ENCODE measurements around the gene ZNF280B.
"Not testable (repeated sequence)": the region's sequence is repeated elsewhere in the genome, so short reads cannot be mapped to it uniquely, and the experiment has no call there.

Gene ZNF280B

DNA sequence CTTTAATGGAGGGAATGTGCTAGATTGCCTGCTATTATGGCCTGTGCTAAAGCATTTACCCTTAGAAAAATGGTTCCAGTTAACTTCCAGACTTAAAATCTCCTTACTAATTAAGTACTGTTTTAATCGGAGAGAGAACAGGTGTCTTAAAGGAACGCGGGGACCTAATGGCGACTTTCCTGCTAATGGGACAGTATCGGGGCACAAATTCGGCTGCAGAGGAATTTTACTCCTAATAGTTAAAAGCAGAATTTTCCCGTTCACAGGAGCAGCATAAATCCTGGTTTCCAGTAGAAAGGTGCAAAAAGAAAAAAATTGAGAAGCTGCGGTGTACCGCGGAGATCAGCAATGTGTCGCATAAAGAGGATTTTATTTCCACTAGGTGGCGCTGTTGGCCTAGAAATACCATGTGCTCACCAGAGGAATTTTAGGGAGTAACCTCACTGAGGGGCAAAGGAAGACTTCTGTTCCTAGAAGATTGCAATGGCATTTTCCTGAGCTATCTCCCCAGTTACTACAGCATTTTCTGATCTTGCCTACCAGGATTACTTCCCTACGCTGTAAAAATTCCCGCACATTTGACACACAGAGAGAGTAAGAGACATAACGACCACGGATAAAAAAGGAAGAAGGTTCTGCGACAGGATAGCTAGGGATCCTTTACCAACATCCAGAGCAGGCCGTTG is 44.5 kb downstream of the ZNF280B start:
- no peak for DNase-seq (ENCODE audit: low read depth, low spot score)

DNA sequence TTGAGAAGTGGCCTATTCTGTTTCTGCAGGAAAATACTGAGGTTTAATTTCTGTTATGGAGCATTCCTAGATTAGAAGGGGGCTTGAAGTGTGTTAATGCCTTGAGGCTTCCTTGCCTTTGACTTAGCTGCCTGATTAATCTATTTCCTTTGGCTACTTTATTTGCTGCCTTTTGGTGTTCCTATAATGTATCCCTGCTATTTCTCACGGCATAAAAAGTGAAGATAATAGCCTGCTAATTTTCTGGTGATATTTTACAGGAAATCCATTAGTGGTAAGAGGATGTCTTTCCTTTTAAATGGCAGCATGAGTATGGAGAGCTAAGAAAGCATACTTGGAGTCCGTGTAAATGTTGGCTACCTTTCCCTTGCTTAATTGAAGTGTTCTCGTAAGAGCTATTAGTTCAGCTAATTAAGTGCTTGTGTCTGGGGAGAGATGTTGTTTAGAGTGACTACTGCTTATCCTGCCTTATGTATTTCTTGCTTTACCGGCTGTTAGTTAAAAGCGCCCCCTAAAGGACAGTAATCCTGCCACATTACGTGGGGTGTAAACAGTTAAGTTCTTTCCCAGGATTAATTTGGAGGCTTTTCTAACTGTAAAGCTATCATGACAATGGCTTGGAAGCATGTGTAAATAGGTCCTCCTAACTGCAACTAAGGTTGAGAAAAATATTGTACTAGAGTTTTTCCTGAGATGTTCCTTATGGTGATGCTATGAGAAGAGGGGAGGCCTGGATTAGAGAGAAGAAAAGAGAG is 45.6 kb downstream of the ZNF280B start:
- DNase-seq (ENCODE audit: low read depth, low spot score) = no peak

- DNase-seq (ENCODE audit: low read depth, low spot score) = no peak
These were observed 47.0 kb downstream of the ZNF280B start for GRCh38 chr22:22461583-22461982.

DNA sequence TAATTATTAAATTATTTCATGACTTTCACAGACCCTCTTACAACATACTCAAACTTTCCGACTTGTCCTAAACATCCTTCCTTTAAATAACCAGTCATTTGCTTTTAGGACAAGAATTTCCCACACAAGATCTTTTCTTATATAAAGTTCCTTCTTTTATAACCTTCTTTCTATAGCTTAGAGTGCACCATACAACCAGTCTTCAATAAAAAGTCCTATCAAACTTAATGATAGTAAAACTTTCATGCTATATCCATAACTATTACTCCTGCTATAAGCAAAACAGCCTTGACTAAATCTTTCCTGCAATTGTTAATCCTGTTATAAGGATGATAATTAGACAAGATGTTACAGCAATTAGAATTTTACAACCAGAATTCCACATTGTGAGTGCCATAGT is 47.4 kb downstream of the ZNF280B start:
- DNase-seq (ENCODE audit: low read depth, low spot score) = no peak

DNA sequence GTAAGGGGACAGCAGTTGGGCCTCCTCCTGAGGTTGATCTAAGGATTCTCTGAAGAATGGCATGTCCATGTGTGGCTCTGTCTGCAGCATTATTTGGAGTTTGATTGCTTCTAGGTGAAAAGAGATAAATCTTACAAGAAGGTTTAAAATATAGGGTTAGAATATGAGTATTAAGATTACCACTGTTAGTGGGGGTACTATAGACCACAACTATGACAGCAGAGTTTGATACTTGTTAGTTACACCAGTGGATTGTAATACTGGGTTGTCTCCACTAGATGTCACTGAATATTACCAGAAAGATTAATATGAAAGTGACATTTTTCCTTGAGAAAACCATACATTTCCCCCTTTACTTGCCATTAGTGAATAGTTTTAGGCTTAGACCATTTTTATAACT is 47.9 kb downstream of the ZNF280B start:
- no peak for DNase-seq (ENCODE audit: low read depth, low spot score)

GRCh38 chr22:22460060-22460459 is 48.5 kb downstream of the ZNF280B start:
- no peak for DNase-seq (ENCODE audit: low read depth, low spot score)

- DNase-seq (ENCODE audit: low read depth, low spot score) = no peak
These were observed 49.5 kb downstream of the ZNF280B start for GRCh38 chr22:22458896-22459588.

DNA sequence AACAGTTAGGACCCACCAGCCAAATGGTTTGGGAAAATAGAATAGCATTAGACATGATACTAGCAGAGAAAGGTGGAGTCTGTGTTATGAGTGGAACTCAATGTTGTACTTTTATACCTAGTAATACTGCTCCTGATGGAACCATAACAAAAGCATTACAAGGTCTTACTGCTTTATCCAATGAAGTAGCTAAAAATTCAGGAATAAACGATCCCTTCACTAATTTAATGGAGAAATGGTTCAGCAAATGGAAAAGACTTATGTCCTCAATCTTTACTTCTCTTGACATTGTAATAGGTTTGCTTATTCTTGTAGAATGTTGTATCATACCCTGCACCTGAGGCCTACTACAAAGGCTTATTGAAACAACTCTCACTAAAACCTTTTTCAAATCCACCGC is 50.2 kb downstream of the ZNF280B start:
- no peak for DNase-seq (ENCODE audit: low read depth, low spot score)

GRCh38 chr22:22454997-22455396 is 53.5 kb downstream of the ZNF280B start:
- no peak for DNase-seq (ENCODE audit: low read depth, low spot score)

- DNase-seq (ENCODE audit: low read depth, low spot score) = no peak
These were observed 55.4 kb downstream of the ZNF280B start for GRCh38 chr22:22452996-22453686.

- no peak for DNase-seq (ENCODE audit: low read depth, low spot score)
These were observed 56.3 kb downstream of the ZNF280B start for GRCh38 chr22:22452211-22452610.

- DNase-seq (ENCODE audit: low read depth, low spot score) = no peak
These were observed 58.2 kb downstream of the ZNF280B start for GRCh38 chr22:22450343-22450839.

DNA sequence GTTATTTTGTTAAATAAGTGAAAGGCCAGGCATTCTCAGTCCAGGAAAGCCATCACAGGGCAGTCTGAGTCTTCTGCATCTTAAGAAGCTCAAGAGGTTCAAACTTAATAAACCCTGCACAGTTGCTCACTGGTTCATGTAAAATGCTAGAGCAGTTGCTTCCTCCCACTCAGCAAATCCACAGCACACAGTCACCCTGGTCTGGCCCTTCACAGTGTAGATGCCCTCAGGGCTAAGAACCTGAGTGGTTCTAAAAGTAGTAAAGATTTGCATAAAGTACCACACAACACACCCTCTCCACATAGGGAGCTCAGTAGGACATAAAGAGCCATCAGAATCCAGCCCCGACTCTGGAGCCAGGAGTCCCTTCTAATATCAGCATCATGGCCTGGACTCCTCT is 58.7 kb downstream of the ZNF280B start:
- DNase-seq (ENCODE audit: low read depth, low spot score) = no peak

- DNase-seq (ENCODE audit: low read depth, low spot score) = no peak
These were observed 62.0 kb downstream of the ZNF280B start for GRCh38 chr22:22446517-22446916.

DNA sequence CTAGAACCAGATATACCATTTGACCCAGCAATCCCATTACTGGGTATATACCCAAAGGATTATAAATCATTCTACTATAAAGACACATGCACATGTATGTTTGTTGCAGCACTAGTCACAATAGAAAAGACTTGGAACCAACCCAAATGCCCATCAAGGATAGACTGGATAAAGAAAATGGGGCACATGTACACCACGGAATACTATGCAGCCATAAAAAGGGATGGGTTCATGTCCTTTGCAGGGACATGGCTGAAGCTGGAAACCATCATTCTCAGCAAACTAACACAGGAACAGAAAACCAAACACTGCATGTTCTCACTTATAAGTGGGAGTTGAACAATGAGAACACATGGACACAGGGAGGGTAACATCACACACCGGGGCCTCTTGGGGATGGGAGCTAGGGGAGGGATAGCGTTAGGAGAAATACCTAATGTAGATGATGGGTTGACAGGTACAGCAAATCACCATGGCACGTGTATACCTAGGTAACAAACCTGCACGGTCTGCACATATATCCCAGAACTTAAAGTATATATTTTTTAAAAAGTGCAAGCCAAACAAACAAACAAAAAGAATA is 64.4 kb downstream of the ZNF280B start:
- DNase-seq (ENCODE audit: low read depth, low spot score) = not testable (repeated sequence)

- DNase-seq (ENCODE audit: low read depth, low spot score) = no peak
These were observed 65.4 kb downstream of the ZNF280B start for GRCh38 chr22:22442928-22443709.

DNA sequence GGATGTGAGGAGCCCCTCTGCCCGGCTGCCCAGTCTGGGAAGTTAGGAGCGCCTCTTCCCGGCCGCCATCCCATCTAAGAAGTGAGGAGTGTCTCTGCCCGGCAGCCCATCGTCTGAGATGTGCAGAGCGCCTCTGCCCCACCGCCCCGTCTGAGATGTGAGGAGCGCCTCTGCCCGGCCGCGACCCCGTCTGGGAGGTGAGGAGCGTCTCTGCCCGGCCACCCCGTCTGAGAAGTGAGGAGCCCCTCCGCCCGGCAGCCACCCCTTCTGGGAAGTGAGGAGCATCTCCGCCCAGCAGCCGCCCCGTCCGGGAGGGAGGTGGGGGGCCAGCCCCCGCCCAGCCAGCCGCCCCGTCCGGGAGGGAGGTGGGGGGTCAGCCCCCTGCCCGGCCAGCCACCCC is 66.9 kb downstream of the ZNF280B start:
- not testable (repeated sequence) for DNase-seq (ENCODE audit: low read depth, low spot score)

DNA sequence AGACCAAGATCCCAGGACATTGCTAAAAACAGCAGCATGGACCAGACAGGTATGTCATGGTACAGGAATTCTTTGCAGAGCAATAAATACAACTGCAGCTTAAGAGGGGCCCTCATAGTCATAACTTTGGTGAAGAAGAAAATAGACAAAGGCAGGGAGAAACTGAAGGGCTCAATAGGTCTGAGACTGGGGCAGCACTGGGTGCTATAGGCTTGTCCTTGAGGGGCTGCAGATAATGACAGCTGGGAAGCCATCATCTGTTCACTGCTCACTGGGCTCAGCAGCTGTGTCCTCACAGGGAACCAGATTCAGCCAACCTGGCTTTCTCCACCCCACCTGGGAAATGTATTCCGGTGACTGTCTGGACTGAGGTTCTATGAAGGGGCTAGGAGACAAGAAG is 68.4 kb downstream of the ZNF280B start:
- DNase-seq (ENCODE audit: low read depth, low spot score) = no peak
